Measurements from ENCODE around the gene RELB. TPM values are rescaled to one million over a fixed set of nuclear protein-coding genes. Genes with fewer than 3 reads are reported as not detected.

The RELB gene
- total and polyA plus RNA-seq, 2 donors from 2014 or later, result 10.3 to 30.6 TPM

DNA sequence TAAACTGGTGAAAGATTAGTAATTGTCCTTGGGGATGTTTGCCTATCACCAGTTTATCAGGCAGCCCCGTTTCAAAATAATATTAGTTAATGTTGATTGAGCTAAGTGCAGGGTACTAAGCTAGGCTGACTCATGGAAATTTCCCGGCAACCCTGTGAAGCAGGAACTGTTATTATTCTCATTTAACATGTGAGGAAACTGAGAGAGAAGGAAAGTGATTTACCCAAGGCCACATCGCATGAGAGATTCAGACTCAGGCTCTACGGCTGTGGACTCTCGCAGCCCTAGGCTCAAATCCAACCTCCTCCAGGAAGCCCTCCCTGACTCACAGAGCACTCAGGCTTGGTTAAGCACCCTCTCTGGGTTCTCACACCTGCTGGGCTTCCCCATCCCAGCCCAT lies 26.4 kb upstream of the RELB start:
- DNase-seq (no peak), FAIRE-seq (no peak)
- peaks cover 2 to 60% (median 50%) of the 10 kb centered on the region in 3 donors for H3K36me3 ChIP-seq (ENCODE audit: control insufficient read depth in 2 of 3, insufficient read depth in 3 of 3, low read length in 3 of 3)
- no peaks in the 10 kb centered on the region for H3K9me3 ChIP-seq (ENCODE audit: control insufficient read depth in 2 of 3, insufficient read depth in 1 of 3, low read length in 3 of 3)
- no peak overlapping the region for H3K9ac ChIP-seq (ENCODE audit: low read length in 3 of 3)
- H3K4me3 ChIP-seq (ENCODE audit: low read length in 3 of 3), result no peak overlapping the region
- H3K27me3 ChIP-seq (ENCODE audit: control insufficient read depth, insufficient read depth, low read length), result no peaks in the 10 kb centered on the region
- no peaks in the 10 kb centered on the region for H3K4me1 ChIP-seq (ENCODE audit: control insufficient read depth in 2 of 3, insufficient read depth in 2 of 3, low read depth in 1 of 3, low read length in 3 of 3)
- no peak overlapping the region for H3K27ac ChIP-seq (ENCODE audit: low read depth in 2 of 2, low read length in 2 of 2)
- intact Hi-C loops (cut with DNase I), result no loop called here
- TF ChIP-seq, protein P1, sequence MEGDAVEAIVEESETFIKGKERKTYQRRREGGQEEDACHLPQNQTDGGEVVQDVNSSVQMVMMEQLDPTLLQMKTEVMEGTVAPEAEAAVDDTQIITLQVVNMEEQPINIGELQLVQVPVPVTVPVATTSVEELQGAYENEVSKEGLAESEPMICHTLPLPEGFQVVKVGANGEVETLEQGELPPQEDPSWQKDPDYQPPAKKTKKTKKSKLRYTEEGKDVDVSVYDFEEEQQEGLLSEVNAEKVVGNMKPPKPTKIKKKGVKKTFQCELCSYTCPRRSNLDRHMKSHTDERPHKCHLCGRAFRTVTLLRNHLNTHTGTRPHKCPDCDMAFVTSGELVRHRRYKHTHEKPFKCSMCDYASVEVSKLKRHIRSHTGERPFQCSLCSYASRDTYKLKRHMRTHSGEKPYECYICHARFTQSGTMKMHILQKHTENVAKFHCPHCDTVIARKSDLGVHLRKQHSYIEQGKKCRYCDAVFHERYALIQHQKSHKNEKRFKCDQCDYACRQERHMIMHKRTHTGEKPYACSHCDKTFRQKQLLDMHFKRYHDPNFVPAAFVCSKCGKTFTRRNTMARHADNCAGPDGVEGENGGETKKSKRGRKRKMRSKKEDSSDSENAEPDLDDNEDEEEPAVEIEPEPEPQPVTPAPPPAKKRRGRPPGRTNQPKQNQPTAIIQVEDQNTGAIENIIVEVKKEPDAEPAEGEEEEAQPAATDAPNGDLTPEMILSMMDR (IDR thresholded peaks at IDR 0.05; ENCODE audit: borderline replicate concordance, extremely low read depth, insufficient read depth), result no peak

DNA sequence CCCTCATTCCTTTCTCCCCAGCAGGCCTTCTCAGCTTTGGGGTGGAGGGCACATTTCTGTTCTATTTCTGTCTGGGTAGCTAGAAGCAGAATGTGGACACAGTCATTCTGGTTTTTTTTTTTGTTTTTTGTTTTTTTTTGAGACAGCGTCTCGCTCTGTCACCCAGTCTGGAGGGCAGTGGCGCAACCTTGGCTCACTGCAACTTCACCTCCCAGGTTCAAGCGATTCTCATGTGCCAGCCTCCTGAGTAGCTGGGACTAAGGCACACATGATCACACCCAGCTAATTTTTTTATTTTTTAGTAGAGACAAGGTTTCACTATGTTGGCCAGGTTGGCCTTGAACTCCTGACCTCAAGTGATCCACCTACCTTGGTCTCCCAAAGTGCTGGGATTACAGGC lies 25.8 kb upstream of the RELB start:
- Histone ChIP-seq H3K4me3 (ENCODE audit: low read length in 3 of 3) (no peak overlapping the region), H3K36me3 (ENCODE audit: control insufficient read depth in 2 of 3, insufficient read depth in 3 of 3, low read length in 3 of 3) (peaks cover 2 to 61% (median 52%) of the 10 kb centered on the region in 3 donors), H3K9ac (ENCODE audit: low read length in 3 of 3) (no peak overlapping the region), H3K27me3 (ENCODE audit: control insufficient read depth, insufficient read depth, low read length) (no peaks in the 10 kb centered on the region), H3K27ac (ENCODE audit: low read depth in 2 of 2, low read length in 2 of 2) (no peak overlapping the region), H3K4me1 (ENCODE audit: control insufficient read depth in 2 of 3, insufficient read depth in 2 of 3, low read depth in 1 of 3, low read length in 3 of 3) (no peaks in the 10 kb centered on the region), H3K9me3 (ENCODE audit: control insufficient read depth in 2 of 3, insufficient read depth in 1 of 3, low read length in 3 of 3) (no peaks in the 10 kb centered on the region)
- intact Hi-C loops (cut with DNase I), result no loop called here
- DNase-seq (no peak), FAIRE-seq (no peak)
- TF ChIP-seq, protein P1 (IDR thresholded peaks at IDR 0.05; ENCODE audit: borderline replicate concordance, extremely low read depth, insufficient read depth), result no peak

DNA sequence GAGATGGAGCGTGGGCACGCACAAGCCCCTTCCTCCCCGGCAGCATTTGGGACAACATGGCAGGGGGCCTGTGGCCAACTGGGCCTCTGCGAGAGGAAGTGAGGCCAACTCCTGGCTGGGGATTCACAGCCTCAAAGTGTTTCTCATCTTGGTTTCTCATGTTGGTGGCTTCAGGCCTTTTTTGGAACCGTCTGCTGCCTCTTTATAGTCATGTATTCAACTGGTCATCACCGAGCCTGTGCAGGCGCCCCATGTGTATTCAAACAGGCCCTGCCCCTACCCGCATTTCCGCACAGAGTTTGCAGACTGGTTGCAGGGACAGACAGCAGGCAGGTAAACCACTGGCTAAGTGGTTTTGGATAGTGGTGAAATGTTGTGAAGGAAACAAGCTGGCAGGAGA lies 17.3 kb upstream of the RELB start:
- Histone ChIP-seq H3K27ac (ENCODE audit: low read depth in 2 of 2, low read length in 2 of 2) (no peak overlapping the region), H3K27me3 (ENCODE audit: control insufficient read depth, insufficient read depth, low read length) (no peaks in the 10 kb centered on the region), H3K9me3 (ENCODE audit: control insufficient read depth in 2 of 3, insufficient read depth in 1 of 3, low read length in 3 of 3) (no peaks in the 10 kb centered on the region), H3K4me3 (ENCODE audit: low read length in 3 of 3) (no peak overlapping the region), H3K4me1 (ENCODE audit: control insufficient read depth in 2 of 3, insufficient read depth in 2 of 3, low read depth in 1 of 3, low read length in 3 of 3) (no peaks in the 10 kb centered on the region), H3K9ac (ENCODE audit: low read length in 3 of 3) (no peak overlapping the region), H3K36me3 (ENCODE audit: control insufficient read depth in 2 of 3, insufficient read depth in 3 of 3, low read length in 3 of 3) (peaks cover 0 to 41% (median 26%) of the 10 kb centered on the region in 3 donors)
- intact Hi-C loops (cut with DNase I), result no loop called here
- FAIRE-seq, result no peak
- DNase-seq, result no peak
- TF ChIP-seq, protein P1 (IDR thresholded peaks at IDR 0.05; ENCODE audit: borderline replicate concordance, extremely low read depth, insufficient read depth), result no peak

DNA sequence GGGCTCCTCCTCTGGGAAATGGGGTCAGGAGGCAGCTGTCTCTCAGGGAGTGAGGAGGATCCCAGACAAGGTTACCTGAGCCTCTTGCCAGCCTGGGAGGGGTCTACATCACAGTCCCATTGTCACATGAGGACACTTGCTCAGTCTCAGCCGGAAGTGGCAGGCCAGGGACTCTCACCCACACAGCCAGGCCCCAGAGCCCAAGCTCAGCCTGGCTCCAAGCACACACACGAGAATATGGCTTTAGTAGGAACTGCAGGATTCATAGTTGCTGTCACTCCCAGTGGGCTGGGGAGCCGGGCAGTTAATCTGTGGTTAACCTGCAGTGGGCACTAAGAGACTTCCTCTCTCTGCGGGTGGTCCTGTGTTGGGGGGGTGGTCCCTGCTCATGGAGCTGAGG lies 15.8 kb upstream of the RELB start:
- no peaks in the 10 kb centered on the region for H3K9me3 ChIP-seq (ENCODE audit: control insufficient read depth in 2 of 3, insufficient read depth in 1 of 3, low read length in 3 of 3)
- no peak overlapping the region for H3K9ac ChIP-seq (ENCODE audit: low read length in 3 of 3)
- no peaks in the 10 kb centered on the region for H3K4me1 ChIP-seq (ENCODE audit: control insufficient read depth in 2 of 3, insufficient read depth in 2 of 3, low read depth in 1 of 3, low read length in 3 of 3)
- no peaks in the 10 kb centered on the region for H3K27me3 ChIP-seq (ENCODE audit: control insufficient read depth, insufficient read depth, low read length)
- H3K4me3 ChIP-seq (ENCODE audit: low read length in 3 of 3), result no peak overlapping the region
- H3K36me3 ChIP-seq (ENCODE audit: control insufficient read depth in 2 of 3, insufficient read depth in 3 of 3, low read length in 3 of 3), result peaks cover 0 to 34% (median 20%) of the 10 kb centered on the region in 3 donors
- no peak for FAIRE-seq
- DNase-seq, result no peak
- TF ChIP-seq, protein P1 (IDR thresholded peaks at IDR 0.05; ENCODE audit: borderline replicate concordance, extremely low read depth, insufficient read depth), result no peak
- intact Hi-C loops (cut with DNase I), result no loop called here
- H3K27ac ChIP-seq (ENCODE audit: low read depth in 2 of 2, low read length in 2 of 2), result no peak overlapping the region

Data from kidney (tissue), 14 donors.